Right lobe of liver (tissue), 6 donors: ENCODE data around the gene WNT9B. TPM values are rescaled to one million over a fixed set of nuclear protein-coding genes. Genes with fewer than 3 reads are reported as not detected.

Experiments used
- ATAC-seq, 4 donors: fragments of 200-7000 bp; cut with Tn5 transposase; one replicate each; pipeline ENCODE4 v1.9.1; 2020; ENCODE audit warnings: mild to moderate bottlenecking in 4 of 4, moderate library complexity in 4 of 4
- DNase-seq, 3 donors: peaks; one replicate each; pipeline ENCODE4 v3.0.0-alpha.2; 2020
- H3K27ac ChIP-seq, 3 donors: fragments of 200-600 bp; one replicate each; pipeline ENCODE4 v1.8.0; 2022
- H3K27me3 ChIP-seq, 2 donors: fragments of 200-600 bp; one replicate each; pipeline ENCODE4 v1.8.0; 2022
- H3K36me3 ChIP-seq, 4 donors: fragments of 200-600 bp; sonication (generic) in 1 of 4; one replicate each; pipeline versions ENCODE4 v1.5.1 to v1.8.0; 2017 to 2022; ENCODE audit warnings: control low read depth in 1 of 4
- H3K4me1 ChIP-seq, 4 donors: fragments of 200-600 bp; sonication (generic) in 1 of 4; one replicate each; pipeline versions ENCODE4 v1.5.1 to v1.8.0; 2017 to 2022; ENCODE audit warnings: control low read depth in 1 of 4
- H3K4me3 ChIP-seq, 3 donors: fragments of 200-600 bp; one replicate each; pipeline ENCODE4 v1.8.0; 2022
- H3K9me3 ChIP-seq, 4 donors: fragments of 200-600 bp; sonication (generic) in 1 of 4; one replicate each; pipeline versions ENCODE4 v1.5.1 to v1.8.0; 2017 to 2022; ENCODE audit warnings: control low read depth in 1 of 4
- CTCF ChIP-seq, 4 donors: fragments of 200-600 bp in 3 of 4; fragments of 450-650 bp in 1 of 4; IDR thresholded peaks; one replicate each; pipeline versions ENCODE4 v1.5.1 to v1.8.0; 2016 to 2022; ENCODE audit warnings: antibody characterized with exemption in 4 of 4, mild to moderate bottlenecking in 2 of 4
- POLR2A ChIP-seq: fragments of 450-650 bp; IDR thresholded peaks from one replicate; pipeline ENCODE4 v1.6.1; 2017; ENCODE audit warnings: antibody characterized with exemption, mild to moderate bottlenecking
- WGBS: methylation state at CpG from one replicate; pipeline ENCODE4 v1.1.6; 2018; ENCODE audit warnings: low coverage, low lambda C conversion rate; ENCODE audit not compliant: insufficient coverage; ENCODE audit errors: missing lambda C conversion rate; 5-methylcytosine and 5-hydroxymethylcytosine counted together
- intact Hi-C, 2 donors: fragments of 100-400 bp; cut with DNase I; formaldehyde crosslinking; loops; one replicate each; pipeline versions ENCODE4 v1.11.2 to v1.14.1; 2022
- small RNA-seq, 2 experiments: library from RNA; depleted of rRNA; stranded (forward); fragments of <200 nt; gene quantifications; one replicate each; pipeline ENCODE3, GENCODE V24; 2016
- total RNA-seq, 6 experiments: library from RNA; depleted of rRNA in 2 of 6; stranded (reverse); fragments of >200 nt in 2 of 6; fragmentation: NEBNext Ultra II Directional in 3 of 6; extraction: Animal tissue kit (Norgen Biotek cat#: 25700) in 3 of 6; gene quantifications; one replicate each; pipeline versions ENCODE4 v1.1.0 to v1.2.4, GENCODE V29; 2016 to 2023
- donor health status: DM: no; HTN: yes; CAD: no.
- donor health status: DM: no; HTN: no; CAD: no.
- donor health status: DM: no; HTN: no; CAD: no.
- donor health status: DM: no; HTN: yes; CAD: no.
- donor health status: DM: no; HTN: yes; CAD: no.

WNT9B gene
- total RNA-seq, 6 experiments from 2014 or later = 0.55 to 1.7 (median 1.2) TPM; not detected in 3

DNA sequence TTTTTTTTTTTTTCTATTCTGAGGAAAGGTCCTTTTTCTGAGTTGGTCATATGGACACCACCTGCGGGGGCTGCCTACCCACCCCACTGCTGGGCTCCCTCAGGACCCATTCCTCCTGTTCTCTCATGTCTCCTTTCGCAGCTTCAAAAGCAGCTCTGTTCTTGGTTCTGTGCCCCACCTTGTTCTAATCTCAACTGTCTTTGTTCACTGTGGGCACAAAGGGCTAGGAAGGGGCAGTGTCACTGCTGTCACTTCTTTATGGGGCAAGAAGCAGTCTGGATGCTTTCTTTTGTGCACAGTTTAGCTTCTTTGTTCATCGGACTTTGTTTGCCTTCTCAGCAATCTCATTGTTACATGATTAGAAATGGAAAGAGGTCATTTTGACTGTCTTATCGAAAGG lies 78.7 kb downstream of the WNT9B start:
- 66% methylated on average over 4 of the region's 4 CpGs for WGBS
- Histone ChIP-seq H3K27me3 (no peaks in the 10 kb centered on the region), H3K36me3 (peaks cover 5 to 49% (median 32%) of the 10 kb centered on the region in 4 donors), H3K9me3 (no peaks in the 10 kb centered on the region), H3K27ac (no peak overlapping the region), H3K4me3 (no peak overlapping the region), H3K4me1 (peaks cover 0 to 13% (median 5%) of the 10 kb centered on the region in 4 donors)
- intact Hi-C loops = loop anchor here in 1 of 2 donors (10.0 kb wide), 1 partner anchor 45 kb away; no protein-coding TSS in a partner anchor
- TF ChIP-seq CTCF (IDR thresholded peaks at IDR 0.05) (no peak), POLR2A (no peak)
- DNase-seq (no peak), ATAC-seq (no peak)

DNA sequence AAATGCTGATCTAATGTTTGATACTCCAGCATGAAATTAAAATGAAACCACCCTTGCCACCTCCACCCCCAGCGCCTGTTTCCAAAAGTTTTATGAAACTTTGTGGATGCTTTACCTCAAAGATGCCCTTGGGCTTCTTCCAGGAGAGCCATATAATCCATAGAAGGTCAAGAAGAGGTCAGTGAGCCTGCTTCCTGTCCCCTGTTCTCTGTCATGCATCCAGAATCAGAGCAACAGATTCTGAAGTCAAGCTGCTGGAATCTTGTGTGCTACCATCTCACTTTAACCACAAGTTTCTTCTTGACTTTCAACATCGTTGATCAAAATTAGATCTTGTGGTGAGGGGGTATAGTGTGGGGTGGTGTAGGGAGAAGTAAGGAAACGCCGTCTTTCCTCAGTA lies 80.2 kb downstream of the WNT9B start:
- H3K4me3 ChIP-seq = no peak overlapping the region
- H3K27me3 ChIP-seq = no peaks in the 10 kb centered on the region
- peaks cover 5 to 64% (median 42%) of the 10 kb centered on the region in 4 donors for H3K36me3 ChIP-seq
- 78% methylated on average over 4 of the region's 4 CpGs for WGBS
- no peak for ATAC-seq
- no peak for TF ChIP-seq CTCF (IDR thresholded peaks at IDR 0.05)
- no peak for TF ChIP-seq POLR2A
- no peaks in the 10 kb centered on the region for H3K9me3 ChIP-seq
- H3K27ac ChIP-seq = no peak overlapping the region
- intact Hi-C loops = loop anchor here in 1 of 2 donors (10.0 kb wide), 1 partner anchor 47 kb away; no protein-coding TSS in a partner anchor
- DNase-seq = no peak
- no peaks in the 10 kb centered on the region for H3K4me1 ChIP-seq

DNA sequence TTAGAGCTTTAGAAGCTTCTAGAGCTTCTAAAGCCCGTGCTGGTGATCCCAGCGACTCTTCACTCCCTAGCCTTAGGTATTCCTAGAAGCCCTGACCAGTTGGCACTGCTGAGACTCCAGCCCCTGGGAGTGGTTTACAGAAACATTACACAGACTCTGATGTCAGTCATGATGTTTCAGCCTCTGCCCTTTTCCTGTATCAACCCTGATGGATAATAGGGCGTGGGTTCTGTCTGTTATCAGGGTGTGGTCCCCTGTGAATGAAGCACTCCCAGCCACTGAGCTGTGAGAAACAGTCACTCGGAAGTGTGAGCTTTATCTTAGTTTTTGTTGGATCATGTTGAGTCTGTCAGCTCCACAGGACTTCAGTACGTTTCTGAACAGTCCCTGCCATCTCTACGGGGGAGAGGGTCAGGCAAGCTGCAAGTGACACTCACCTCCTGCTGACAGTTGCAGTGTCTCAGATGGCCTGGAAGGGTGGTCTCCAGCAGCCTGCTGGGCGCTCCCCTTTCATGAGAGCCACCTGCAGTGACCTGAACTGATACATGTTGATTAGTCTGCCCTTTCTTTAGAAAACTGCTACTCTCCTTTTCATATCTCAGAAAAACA lies 84.4 kb downstream of the WNT9B start:
- Histone ChIP-seq H3K4me1 (no peaks in the 10 kb centered on the region), H3K4me3 (no peak overlapping the region), H3K27ac (no peak overlapping the region), H3K27me3 (no peaks in the 10 kb centered on the region), H3K36me3 (peaks cover 5 to 93% (median 56%) of the 10 kb centered on the region in 4 donors), H3K9me3 (no peaks in the 10 kb centered on the region)
- intact Hi-C loops = loop anchor here in 1 of 2 donors (10.0 kb wide), 1 partner anchor 51 kb away; no protein-coding TSS in a partner anchor
- 83% methylated on average over 1 of the region's 7 CpGs for WGBS
- ATAC-seq (peak in 1 of 4 donors; percentile 8), DNase-seq (no peak)
- TF ChIP-seq CTCF (IDR thresholded peaks at IDR 0.05) = no peak
- no peak for TF ChIP-seq POLR2A

Small RNA genes lying within 50 kb of the gene (small RNA-seq; reads per million reads assigned to genes)
- 0 reads per million in 2 experiments for gene RNU6ATAC3P

Other genes starting within 250 kb of the WNT9B start
- 1 to 10 TPM; 1.0 to 5.0 (median 4.0) TPM for gene WNT3, start 32.9 kb upstream of the WNT9B start, total RNA-seq
- gene GOSR2, start 71.6 kb downstream of the WNT9B start, total RNA-seq = 10 to 100 TPM; 22.9 to 44.1 (median 33.3) TPM
- under 1 TPM in 1 of 6 experiments, not detected in 5; 0.25 TPM for gene RPRML, start 127.7 kb downstream of the WNT9B start, total RNA-seq